Stimulated activated CD4-positive, alpha-beta T cell treated with anti-CD3 and anti-CD28 coated beads, Interleukin-2, amount 100 ng/mL, for 48 hours (primary cell): ENCODE results near the gene ANXA4.
A peak's percentile ranks its signal among the peaks of the same experiment; 100 is the strongest.
"Not testable (repeated sequence)": the region's sequence is repeated elsewhere in the genome, so short reads cannot be mapped to it uniquely, and the experiment has no call there.

Experiments
- DNase-seq, 2 donors: peaks; one replicate each; pipeline ENCODE4 v3.0.0-alpha.2; 2020

Gene ANXA4

DNA sequence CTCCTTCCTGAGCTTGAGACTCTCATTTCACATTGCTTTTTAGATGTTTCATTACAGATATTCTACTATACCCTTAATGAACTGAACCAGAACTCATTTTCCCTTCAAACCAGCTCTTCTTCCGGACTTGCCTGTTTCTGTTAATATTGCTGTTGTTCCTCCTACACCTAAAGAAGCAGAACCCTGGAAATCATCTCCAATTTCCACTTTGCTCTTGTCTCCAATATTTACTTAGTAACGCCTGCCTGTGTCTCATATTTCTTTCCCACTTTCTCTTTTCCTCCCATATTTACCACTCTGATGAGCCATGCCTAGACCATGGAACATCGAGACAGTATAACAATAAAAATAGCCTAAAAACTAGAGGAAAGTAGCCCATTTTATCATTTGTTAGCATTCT lies 69.7 kb downstream of the ANXA4 start:
- DNase-seq: no peak

DNA sequence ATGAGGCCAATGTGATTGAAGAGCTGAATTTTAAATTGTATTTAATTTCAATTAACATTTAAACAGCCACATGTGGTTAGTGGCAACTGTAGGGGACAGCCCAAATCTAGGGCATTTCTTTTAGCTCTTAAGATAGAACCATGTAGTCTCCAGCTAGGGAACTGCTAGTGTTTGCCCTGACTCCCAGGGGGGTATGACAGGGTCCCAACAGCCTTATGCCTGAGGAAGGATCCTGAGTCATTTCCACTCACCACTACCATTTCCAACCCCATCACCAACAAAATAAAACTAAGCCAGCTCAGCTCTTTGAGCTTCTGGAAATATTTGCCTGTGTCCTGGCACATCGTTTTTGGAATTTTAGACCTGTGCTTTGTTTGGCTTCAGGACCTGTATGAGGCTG lies 73.8 kb downstream of the ANXA4 start:
- no peak for DNase-seq

DNA sequence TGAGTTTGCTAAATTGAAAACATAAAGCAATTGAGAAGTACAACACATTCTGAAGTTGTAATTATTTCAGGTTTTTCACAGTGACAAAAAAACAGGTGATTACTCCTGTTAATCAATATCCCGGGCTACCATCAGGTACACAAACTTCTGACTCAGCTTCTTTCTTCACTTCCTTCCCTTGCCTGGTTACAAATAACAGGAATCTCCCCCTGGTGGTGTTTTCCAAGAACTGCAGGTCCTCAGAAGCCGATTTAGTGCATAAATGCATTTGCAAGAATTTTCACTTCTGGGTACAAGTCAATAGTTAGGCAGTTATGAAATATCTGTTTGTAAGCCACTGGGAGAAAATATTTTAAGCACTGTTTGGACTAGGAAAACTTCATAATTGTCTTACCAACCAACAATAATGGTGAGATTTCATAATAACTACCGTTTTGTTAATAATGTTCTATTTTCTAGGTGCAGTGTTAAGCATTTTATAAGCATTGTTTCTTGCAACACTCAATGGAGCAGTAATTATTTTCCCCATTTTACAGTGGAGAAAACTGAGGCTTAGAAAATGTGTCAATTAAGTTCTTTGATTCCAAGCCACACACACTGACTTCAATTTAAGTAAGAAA lies 75.1 kb downstream of the ANXA4 start:
- DNase-seq: peak; percentile 51 to 66

DNA sequence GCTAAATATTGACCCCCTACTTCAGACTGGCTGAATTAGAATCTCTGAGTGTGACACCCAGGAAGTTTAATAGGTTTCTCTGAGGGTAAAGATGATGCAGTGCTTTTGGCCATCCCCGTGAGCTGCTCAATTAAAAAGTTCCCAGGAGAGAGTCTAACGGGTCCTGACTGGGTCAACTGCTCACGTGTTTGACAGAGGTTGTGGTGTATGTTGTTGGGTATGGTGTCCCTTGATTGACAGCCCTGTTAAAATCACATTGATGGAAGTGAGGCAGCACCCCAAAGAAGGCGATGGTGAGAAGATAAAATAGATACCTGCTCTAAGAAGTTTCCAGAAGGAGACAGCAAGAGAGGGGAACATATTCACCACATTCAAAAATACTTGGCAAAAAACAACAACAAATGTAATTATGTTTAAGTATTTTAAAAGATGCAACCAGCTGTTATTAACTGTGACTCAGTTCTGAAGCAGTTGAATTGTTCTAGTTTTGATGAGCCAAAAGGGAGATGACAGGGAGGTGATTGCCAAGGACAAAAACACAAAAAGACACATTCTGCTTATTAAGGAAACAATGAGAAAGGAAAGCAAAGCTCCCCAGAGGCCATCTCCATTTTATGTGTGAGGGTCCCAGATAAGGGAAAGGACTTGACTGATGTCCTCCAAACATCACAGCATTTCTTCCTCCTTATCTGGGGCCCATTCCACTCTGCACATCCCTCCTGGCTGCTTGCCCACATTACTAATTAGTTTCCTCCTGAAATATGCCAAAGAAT lies 76.0 kb downstream of the ANXA4 start:
- no peak for DNase-seq

DNA sequence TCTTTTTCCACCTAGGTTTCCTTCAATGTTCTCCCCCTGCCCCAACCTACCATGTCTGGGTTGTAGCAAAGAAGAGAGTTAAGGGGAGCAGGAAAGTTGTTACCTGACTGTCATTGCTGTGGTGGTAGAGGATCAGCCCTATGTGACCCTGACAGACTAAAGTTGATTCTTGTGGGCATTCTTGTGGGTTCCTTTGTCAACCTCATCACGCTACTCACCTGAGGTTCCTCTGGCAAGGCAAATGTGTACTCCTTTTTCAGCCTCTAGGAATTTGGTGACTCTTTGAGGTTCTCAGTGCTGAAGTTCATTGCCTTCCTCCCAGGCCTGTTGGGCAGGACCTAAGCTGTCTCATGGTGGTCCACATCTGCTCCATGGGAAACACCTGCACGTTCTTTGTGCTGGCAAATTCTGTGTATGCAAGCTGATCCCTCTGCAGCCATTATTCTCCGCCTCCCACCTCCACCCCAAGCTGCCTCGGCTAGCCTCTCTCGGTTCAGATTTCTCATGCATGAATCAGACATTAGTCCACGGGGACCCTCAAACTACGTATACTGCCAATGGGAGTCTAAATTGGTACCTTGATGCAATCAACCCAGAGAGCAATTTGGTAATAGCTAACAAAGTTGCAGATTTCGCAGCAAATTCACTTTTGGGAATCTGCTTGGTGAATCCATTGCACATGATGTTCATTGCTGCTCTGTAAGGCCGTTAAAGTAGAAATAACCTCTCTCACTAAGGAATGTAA lies 86.0 kb downstream of the ANXA4 start:
- no peak for DNase-seq

DNA sequence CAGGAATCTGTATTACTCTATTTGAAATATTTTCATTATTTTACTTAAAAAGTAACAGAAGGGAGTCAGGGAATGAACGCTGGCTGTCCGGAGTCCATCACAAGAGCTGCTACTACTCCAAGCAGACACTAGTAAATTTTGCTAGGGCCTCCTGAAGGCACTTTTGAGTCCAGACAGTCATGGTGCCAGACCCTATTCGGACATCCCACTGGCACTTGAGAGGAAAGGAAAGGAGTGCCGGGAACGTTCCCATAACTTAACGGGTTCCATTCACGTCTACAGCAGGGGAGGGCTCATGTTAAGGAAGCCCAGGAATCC lies 87.0 kb downstream of the ANXA4 start:
- no peak for DNase-seq

DNA sequence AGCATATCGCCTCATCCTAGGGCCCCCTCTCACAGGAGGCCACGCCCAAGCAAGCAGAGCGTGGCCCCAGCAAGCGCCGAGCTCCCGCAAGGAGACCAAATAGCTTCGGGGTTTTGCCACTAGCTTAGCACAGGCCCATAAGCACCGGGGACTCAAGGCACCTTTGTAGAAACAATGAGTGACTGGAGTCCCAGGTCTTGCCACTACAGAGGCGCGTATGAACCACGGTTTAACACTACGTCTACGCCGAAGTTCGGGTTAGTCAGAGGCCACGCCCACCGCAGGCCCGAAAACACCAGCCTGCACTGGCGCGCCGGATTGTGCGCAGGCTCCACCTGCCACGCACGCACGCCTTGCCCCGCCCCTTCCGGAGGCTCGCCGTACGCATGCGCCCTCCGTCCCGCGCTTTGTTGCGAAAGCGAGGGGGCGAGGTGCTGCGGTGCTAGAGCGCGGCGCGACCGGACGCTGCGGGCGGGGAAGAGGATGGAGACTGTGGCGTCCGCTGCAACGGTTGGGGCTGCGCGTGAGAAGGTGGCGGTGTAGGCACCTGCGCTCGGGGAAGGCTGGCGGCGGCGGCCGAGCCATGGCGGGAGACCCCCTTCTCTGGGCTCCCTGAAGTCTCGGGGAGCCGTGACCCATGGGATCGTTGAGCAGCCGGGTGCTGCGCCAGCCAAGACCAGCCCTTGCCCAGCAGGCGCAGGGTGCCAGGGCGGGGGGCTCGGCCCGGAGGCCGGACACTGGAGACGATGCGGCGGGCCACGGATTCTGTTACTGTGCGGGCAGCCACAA lies 87.5 kb downstream of the ANXA4 start, which contains the start of gene GMCL1:
GMCL1 (plus strand) TSS at position 405 of the 789 bp plus-strand sequence; CDS start at position 638, 233 bp downstream.
- DNase-seq: peak; percentile 99

DNA sequence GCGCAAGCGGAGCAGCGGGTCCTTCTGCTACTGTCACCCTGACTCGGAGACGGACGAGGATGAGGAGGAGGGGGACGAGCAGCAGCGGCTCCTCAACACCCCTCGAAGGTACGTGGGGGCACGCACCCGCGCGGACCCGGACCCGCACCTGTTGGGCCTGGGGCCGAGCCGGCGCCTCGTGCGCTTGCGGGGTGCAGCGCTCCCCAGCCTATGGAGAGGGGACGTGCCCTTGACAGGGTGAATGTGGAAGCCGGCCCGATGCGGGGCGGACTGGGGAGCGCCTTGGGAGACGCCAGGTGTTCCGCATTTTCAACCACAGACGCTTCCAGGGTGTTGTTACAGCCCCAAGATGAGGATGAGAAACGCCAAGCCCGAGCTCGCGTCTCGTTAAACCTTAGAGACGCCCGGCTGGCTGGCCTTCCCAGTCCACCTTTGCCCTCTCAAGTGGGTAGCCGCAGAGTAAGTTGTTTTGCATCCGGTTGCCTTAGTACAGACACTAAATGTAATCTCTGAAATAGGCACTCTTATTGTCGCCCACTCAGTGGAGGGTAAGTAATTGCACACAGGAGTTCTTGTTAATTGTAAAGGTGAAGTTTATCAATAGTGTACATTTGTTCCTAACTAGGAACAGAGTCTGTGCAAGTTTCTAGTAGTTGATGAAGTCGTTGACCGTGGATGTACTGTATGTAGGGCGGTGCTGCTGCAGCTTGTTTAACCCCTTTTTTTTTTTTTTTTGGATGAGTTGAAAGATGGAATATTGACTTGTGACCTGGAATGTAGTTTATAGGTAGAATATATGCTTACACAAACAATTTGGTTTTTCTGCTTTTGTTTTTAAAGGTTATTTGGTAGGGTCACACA lies 88.3 kb downstream of the ANXA4 start:
- DNase-seq: peak; percentile 18 to 36

DNA sequence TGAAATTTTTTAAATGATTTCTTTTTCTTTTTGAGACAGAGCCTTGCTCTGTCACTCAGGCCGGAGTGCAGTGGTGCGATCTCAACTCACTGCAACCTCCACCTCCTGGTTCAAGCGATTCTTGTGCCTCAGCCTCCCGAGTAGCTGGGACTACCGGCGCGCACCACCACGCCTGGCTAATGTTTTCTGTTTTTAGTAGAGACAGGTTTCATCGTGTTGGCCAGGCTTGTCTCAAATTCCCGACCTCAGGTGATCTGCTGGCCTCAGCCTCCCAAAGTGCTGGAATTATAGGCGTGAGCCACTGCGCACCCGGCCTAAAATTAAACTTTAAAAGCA lies 88.9 kb downstream of the ANXA4 start:
- DNase-seq: not testable (repeated sequence)

DNA sequence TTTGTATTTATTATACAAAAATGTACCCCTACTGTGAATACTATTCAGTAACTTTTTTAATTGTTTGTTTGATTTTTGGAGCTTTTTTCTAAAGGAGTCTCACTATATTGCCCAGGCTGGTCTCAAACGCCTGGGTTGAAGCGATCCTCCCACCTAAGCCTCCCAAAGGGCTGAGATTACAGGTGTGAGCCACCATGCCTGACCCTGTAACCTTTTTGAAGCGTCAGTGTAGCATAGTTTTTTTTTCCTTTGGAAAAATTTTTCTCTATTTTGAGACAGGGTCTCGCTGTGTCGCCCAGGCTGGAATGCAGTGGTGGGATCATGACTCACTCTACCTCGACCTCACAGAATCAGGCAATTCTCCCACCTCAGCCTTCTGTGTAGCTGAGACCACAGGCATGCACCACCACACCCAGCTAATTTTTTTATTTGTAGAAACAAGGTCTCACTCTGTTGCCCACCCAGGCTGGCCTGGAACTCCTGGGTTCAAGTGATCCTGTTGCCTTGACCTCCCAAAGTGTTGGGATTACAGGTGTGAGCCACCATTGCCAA lies 89.5 kb downstream of the ANXA4 start:
- no peak for DNase-seq

DNA sequence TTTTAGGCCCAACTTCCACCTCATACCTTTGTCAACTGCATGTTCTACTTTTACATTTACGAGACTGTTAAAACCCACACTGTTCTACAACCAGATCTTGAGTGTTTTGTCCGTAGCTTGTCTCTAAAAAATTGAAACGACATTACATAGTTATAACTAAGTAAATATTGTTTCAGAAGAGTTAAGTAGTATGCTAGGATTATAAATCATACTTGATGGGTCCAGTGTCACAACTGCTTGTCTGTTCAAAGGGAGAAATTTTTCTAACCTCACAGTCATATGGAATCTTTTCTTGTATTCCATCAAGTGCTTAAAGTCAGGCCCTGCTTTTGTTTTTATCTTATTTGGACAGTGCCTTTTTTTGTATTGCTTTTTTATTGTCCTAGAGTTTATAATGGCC lies 91.8 kb downstream of the ANXA4 start:
- DNase-seq: no peak

DNA sequence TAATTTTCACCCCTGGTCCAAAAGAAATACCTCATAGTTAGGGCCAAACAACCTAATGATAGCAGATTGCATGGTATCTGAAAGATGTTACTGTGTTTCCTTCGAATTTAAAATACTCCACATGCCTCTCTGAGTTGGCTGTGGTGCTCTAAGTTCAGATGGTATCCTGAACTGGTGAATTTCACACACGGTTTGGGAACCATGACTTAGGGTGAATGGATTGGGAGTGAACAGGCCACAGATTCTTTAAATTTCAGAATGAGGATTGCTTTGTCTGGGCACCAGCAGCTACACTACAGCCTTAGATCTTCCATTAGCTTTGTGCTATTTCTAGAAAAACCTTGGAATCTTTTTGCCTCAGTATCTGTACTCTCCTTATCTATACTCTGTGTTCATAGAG lies 93.7 kb downstream of the ANXA4 start:
- DNase-seq: no peak

DNA sequence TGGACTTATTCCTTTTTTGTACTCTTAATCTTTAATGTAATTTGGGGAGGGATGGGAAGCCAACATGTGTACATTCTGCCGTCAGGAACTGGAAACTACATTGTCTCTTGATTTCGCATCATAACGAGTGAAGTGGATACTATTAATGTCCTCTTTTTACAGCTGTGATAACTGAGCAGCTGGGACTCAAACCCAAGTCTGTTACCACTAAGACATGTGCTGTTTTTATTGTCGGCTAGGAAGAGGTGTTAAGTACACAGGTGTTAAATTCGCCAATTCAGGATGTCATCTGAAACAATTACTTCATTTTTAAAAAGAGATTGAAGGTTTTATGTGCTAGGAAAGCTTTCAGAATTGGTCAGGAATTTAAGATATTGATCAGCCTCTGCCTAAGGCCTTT lies 94.4 kb downstream of the ANXA4 start:
- no peak for DNase-seq

DNA sequence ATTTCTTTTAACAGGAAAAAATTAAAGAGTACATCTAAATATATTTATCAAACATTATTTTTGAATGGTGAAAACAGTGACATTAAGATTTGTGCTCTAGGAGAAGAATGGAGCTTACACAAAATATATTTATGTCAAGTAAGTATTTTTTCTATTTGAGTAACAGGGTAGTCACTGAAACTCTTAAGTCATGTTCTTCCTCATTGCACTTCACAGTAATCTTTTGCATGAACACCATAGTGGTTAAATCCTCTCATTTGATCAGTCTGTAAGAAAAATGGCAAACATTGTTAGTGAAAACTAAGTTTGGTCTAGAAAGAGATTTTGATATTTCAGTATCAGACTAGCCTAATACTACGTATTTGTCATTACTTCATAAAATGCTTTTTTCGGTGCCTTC lies 95.6 kb downstream of the ANXA4 start:
- no peak for DNase-seq

DNA sequence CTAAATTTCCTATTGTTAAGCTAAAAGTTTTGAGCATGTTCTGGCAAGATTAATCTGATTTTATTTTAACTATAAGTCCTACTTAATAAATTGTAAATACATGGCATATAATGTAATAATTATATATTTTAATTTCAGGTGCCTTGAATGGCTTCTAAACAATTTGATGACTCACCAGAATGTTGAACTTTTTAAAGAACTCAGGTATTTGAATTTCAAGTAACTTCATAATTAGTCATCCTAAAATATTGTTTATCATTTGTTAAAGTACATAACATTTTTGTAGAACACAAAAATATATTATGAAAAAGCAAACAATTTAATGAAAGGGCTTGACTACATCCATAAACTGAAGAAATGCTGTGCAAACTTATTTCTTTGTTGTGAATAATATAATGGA lies 102.1 kb downstream of the ANXA4 start:
- no peak for DNase-seq

DNA sequence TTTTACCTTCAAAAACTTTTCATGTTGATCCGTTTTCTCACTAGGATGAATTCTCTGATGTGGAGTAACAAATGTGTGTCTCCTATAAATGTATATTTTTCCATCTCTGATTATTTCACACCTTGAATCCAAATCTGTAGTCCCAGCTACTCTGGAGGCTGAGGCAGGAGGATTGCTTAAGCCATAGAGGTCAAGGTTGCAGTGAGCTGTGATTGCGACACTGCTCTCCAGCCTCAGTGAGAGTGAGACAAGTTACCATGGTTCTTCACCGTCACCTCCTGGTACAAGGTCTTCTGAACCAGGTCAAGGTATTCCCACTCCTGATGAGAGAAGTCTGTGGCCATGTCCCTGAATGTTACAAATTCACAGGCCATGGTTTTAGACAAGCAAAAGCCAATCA lies 102.6 kb downstream of the ANXA4 start:
- no peak for DNase-seq

DNA sequence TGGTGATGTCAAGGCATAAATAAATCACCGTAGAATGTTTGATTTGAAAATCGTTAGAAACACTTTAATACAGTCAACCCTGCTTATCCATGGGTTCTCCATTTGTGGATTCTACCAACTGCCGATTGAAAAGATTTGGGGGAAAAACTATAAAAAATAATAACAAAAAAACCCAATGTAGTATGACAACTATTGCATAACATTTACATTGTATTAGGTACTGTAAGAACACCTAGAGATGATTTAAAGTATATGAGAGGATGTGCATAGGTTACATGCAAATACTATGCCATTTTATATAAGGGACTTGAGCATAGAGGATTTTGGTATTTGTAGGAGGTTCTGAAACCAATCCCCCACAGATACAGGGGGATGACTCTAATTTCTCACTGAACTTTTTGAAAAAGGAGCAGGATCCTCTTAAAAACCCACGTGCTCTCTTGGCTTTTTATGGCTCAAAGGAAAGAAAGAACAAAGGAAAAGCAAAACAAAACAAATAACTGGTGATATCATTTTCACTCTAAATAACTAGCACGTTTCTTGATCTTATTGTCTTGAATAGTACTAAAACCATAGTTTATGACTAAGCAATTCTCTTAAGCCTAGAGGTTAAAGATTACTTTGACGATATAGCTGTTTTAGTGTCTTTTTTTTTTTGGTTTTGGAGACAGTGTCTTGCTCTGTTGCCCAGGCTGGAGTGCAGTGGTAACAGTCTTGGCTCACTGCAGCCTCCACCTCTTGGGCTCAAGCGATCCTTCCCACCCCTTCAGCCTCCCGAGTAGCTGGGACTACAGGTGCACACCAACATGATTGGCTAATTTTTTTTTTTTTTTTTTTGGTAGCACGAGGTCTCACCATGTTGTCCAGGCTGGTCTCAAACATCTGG lies 104.5 kb downstream of the ANXA4 start:
- DNase-seq: no peak

DNA sequence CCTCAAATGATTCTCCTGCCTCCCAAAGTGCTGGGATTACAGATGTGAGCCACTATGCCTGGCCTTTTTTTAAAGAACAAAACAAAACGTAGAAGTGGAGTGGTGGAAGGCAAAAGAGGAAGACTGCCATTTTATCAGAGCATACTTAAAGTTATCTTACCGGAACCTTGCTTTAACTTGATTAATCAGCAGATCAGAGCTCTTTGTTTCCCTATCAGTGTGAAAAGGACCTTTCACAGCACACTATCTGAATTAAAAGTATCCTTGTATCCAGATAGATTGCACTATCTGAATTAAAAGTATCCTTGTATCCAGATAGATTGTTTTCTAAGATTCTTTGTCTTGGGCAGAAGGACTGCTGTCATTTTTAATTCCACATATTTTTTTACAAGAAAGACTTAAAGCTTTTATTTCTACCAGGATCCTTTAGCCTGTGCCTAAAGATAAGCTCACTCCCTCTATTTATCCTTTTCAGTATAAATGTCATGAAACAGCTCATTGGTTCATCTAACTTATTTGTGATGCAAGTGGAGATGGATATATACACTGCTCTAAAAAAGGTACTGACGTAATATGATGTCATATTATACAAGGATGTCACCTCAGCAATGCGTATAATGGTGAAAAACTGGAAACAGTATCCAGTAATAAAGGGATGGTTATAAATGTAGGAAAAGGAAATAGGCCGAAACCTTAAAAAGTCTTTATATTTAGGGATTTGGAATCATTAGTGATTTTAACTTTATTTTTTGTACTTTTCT lies 105.3 kb downstream of the ANXA4 start:
- no peak for DNase-seq

DNA sequence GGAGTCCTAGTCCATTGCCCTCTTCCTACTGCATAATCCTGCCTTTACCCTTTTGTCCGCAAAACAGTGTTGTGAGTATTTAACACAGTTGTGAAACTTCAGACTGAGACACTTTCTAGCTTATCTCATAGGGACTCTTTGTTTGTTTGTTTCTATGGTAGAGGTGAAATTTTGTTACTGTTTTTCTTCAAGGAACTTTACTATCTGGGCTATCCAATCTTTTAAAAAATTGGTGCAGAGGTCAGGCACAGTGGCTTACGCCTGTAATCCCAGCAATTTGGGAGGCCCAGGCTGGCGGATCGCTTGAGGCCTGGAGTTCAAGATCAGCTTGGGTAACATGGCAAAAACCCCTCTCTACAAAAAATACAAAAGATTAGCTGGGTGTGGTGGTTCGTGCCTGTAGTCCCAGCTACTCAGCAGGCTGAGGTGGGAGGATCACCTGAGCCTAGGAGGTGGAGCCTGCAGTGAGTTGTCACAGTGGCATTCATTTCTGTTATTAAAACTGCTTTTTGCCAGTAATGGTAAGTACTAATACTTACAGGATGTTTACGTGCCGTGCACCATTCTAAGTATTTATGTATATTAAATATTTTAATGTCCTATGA lies 106.4 kb downstream of the ANXA4 start:
- no peak for DNase-seq

DNA sequence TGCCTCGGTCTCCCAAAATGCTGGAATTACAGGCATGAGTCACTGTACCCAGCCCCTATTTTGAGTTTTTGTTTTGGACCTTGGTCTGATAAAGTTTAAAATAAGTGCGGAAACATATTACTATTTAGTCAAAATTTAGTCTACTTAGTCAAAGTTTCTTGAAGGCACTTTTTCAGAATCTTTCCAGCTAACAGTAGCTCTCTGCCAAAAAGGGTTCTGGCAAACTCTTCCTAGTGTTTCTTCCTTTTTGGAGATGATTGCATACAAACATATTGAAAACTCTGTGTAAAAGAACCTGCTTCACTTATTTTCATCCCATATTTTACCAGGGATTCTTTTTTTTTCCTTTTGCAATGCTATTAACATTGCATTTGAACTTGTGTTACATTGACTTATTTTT lies 116.3 kb downstream of the ANXA4 start:
- DNase-seq: no peak
